HepG2 (cell line): Measurements from ENCODE around the gene DHX32. TPM values are rescaled to one million over a fixed set of nuclear protein-coding genes. Genes with fewer than 3 reads are reported as not detected.
A peak's percentile ranks its signal among the peaks of the same experiment; 100 is the strongest.

Experiments used
- ATAC-seq: fragments of 200-7000 bp; cut with Tn5 transposase; 3 replicates; pipeline ENCODE4 v1.9.1; 2020; ENCODE audit warnings: mild to moderate bottlenecking, moderate library complexity
- BruUV-seq: library from RNA; stranded (reverse); fragments of 400-500 nt; replicated peaks from 2 replicates; lab custom pipeline; 2021; lab: Mats Ljungman, UMichigan
- CTCF ChIA-PET: fragments of 300-600 bp; formaldehyde crosslinking; extraction: SDS; loops from one replicate; lab custom pipeline; 2021; ENCODE audit warnings: low total read pairs, inconsistent platforms, low intra/inter-chr PET ratio; lab: Yijun Ruan, JAX
- POLR2A ChIA-PET: fragments of 350-600 bp; sonication (Branson Sonifier 250); formaldehyde crosslinking; loops from one replicate; lab custom pipeline; 2020; ENCODE audit warnings: antibody characterized with exemption, inconsistent platforms; lab: Yijun Ruan, JAX
- DNase-seq: peaks from one replicate; pipeline ENCODE4 v3.0.0-alpha.2; 2015; ENCODE audit warnings: low spot score
- FAIRE-seq: peaks from 3 replicates; lab custom pipeline; 2011; peaks lifted over from hg19 to GRCh38; lab: Jason Lieb, UNC
- H2AFZ ChIP-seq: one replicate; pipeline ENCODE4 v1.6.1; 2011; ENCODE audit warnings: low read length, inconsistent platforms
- H3K27ac ChIP-seq: fragments of 300-600 bp; 3 replicates; pipeline ENCODE4 v1.8.0; 2011; ENCODE audit warnings: mixed run types, mild to moderate bottlenecking, mixed read lengths, low read length, inconsistent platforms; ENCODE audit not compliant: insufficient read depth; ENCODE audit errors: extremely low read length
- H3K27me3 ChIP-seq, 2 experiments: fragments of 200-600 bp in 1 of 2; 2 replicates in 1 of 2; 3 replicates in 1 of 2; pipeline versions ENCODE4 v1.6.0 to v1.8.0; 2011; ENCODE audit warnings: low read length in 2 of 2, mild to moderate bottlenecking in 2 of 2, moderate library complexity in 2 of 2, inconsistent platforms in 1 of 2; ENCODE audit not compliant: insufficient read depth in 2 of 2, control insufficient read depth in 1 of 2
- H3K36me3 ChIP-seq, 2 experiments: fragments of 200-600 bp in 1 of 2; replicated peaks in 1 of 2; 2 replicates in 1 of 2; 3 replicates in 1 of 2; pipeline versions ENCODE4 v1.5.1 to v1.8.0; 2011; ENCODE audit warnings: low read length in 2 of 2, inconsistent platforms in 1 of 2; ENCODE audit not compliant: insufficient read depth in 2 of 2, control insufficient read depth in 1 of 2
- H3K4me1 ChIP-seq: 2 replicates; pipeline ENCODE4 v1.5.1; 2012; ENCODE audit warnings: low read length, inconsistent platforms; ENCODE audit not compliant: insufficient read depth
- H3K4me2 ChIP-seq: 2 replicates; pipeline ENCODE4 v1.6.0; 2011; ENCODE audit warnings: low read depth, low read length, inconsistent platforms
- H3K4me3 ChIP-seq, 3 experiments: fragments of 200-600 bp in 1 of 3; sonication (generic), shearing (Covaris generic) in 1 of 3; replicated peaks in 1 of 3; 2 replicates each; pipeline ENCODE4 v1.5.1; 2011 to 2016; ENCODE audit warnings: low read length in 3 of 3, inconsistent platforms in 2 of 3, low read depth in 2 of 3, mild to moderate bottlenecking in 2 of 3, control low read depth in 1 of 3, mixed read lengths in 1 of 3; ENCODE audit not compliant: insufficient read depth in 1 of 3
- H3K79me2 ChIP-seq: one replicate; pipeline ENCODE4 v1.6.1; 2011; ENCODE audit warnings: low read length, inconsistent platforms; ENCODE audit not compliant: insufficient read depth
- H3K9ac ChIP-seq: 2 replicates; pipeline ENCODE4 v1.6.0; 2011; ENCODE audit warnings: mild to moderate bottlenecking, low read depth, low read length, inconsistent platforms; ENCODE audit not compliant: insufficient read depth
- H3K9me3 ChIP-seq: 2 replicates; pipeline ENCODE4 v1.5.1; 2012; ENCODE audit warnings: mild to moderate bottlenecking, low read length
- H4K20me1 ChIP-seq: 2 replicates; pipeline ENCODE4 v1.6.0; 2011; ENCODE audit warnings: inconsistent platforms, mild to moderate bottlenecking, low read length, moderate library complexity; ENCODE audit not compliant: insufficient read depth
- FOXC1 ChIP-seq: sonication (generic); formaldehyde crosslinking; IDR thresholded peaks from 2 replicates; pipeline ENCODE4 v1.8.0; 2022; ENCODE audit warnings: mild to moderate bottlenecking, missing genetic modification reagents, borderline replicate concordance
- HNF4A ChIP-seq: sonication (generic); formaldehyde crosslinking; IDR thresholded peaks from 2 replicates; pipeline ENCODE4 v1.4.0; 2020; ENCODE audit warnings: missing genetic modification reagents
- MEIS2 ChIP-seq: sonication (generic); formaldehyde crosslinking; IDR thresholded peaks from 2 replicates; pipeline ENCODE4 v1.9.0; 2021; ENCODE audit warnings: mild to moderate bottlenecking, missing genetic modification reagents
- THAP9 ChIP-seq: sonication (generic); formaldehyde crosslinking; IDR thresholded peaks from 2 replicates; pipeline ENCODE4; 2020; ENCODE audit warnings: missing genetic modification reagents, mild to moderate bottlenecking, borderline replicate concordance
- ZBTB33 ChIP-seq: sonication (generic); formaldehyde crosslinking; IDR thresholded peaks from 2 replicates; pipeline ENCODE4 v1.4.0; 2020; ENCODE audit warnings: missing genetic modification reagents
- ZMYM4 ChIP-seq: sonication (generic); formaldehyde crosslinking; IDR thresholded peaks from 2 replicates; pipeline ENCODE4 v1.8.1; 2023; ENCODE audit warnings: mild to moderate bottlenecking, missing genetic modification reagents
- ZNF678 ChIP-seq: sonication (generic); formaldehyde crosslinking; IDR thresholded peaks from 2 replicates; pipeline ENCODE4 v1.4.0; 2020; ENCODE audit warnings: mild to moderate bottlenecking, missing genetic modification reagents
- WGBS: methylation state at CpG from one replicate; pipeline ENCODE4 v1.1.6; 2017; ENCODE audit warnings: low lambda C conversion rate; 5-methylcytosine and 5-hydroxymethylcytosine counted together
- in situ Hi-C: cut with HindIII; loops from 2 replicates; pipeline ENCODE4 v1.10.0; 2017; ENCODE audit warnings: low pct_unique_long_range_greater_than_20kb; ENCODE audit not compliant: extremely low pct_ligation_motif_present
- intact Hi-C: fragments of 100-400 bp; cut with micrococcal nuclease; formaldehyde crosslinking; loops from one replicate; pipeline ENCODE4 v1.10.0; 2022; ENCODE audit not compliant: unreplicated experiment
- polyA plus RNA-seq, 8 experiments: library from polyadenylated mRNA; depleted of rRNA in 3 of 8; stranded (reverse) in 7 of 8; unstranded in 1 of 8; fragments of >200 nt; fragmentation: Illumina TruSeq in 4 of 8; extraction: Trizol in 4 of 8; gene quantifications; 2 replicates each; pipeline versions ENCODE4 v1.2.1 to v1.2.3, GENCODE V29; 2011 to 2016; ENCODE audit warnings: low read depth in 4 of 8, missing spikeins in 1 of 8, mixed read lengths in 1 of 8; ENCODE audit not compliant: insufficient read depth in 1 of 8
- total RNA-seq, 5 experiments: library from RNA; depleted of rRNA; stranded (reverse); fragments of >200 nt; fragmentation: Illumina TruSeq; extraction: Trizol; gene quantifications; 2 replicates each; pipeline ENCODE4 v1.2.3, GENCODE V29; 2016; ENCODE audit warnings: low read depth in 1 of 5

Gene DHX32
- total and polyA plus RNA-seq, 2 of the 13 experiments (the other 11 are each of a cell fraction or from before 2014, with no cell fraction given): 15.5 to 16.5 TPM

GRCh38 chr10:125844751-125845221, 36.3 kb downstream of the DHX32 start:
- FAIRE-seq: no peak
- BruUV-seq: no TSS peak
- CTCF ChIA-PET: no interaction called here
- Histone ChIP-seq H3K9ac (no peak overlapping the region), H2AFZ (no peak overlapping the region), H3K4me2 (no peak overlapping the region), H3K4me1 (peaks cover 41% of the 10 kb centered on the region), H3K36me3 (peaks cover 10 to 32% of the 10 kb centered on the region in 2 experiments; a peak in 4 of 5 replicates), H3K27ac (no peak overlapping the region), H3K79me2 (no peaks in the 10 kb centered on the region), H3K4me3 (no peak overlapping the region), H3K27me3 (no peaks in the 10 kb centered on the region), H3K9me3 (no peaks in the 10 kb centered on the region), H4K20me1 (no peaks in the 10 kb centered on the region)
- no peak for DNase-seq
- peak; percentile 53 for ATAC-seq
- intact Hi-C loops: no loop called here
- POLR2A ChIA-PET: interaction anchor here (0.6 to 1.2 kb wide), 2 partner anchors 22 to 28 kb away, joined by 3 to 6 read pairs; partner anchors contain the start of genes BCCIP and UROS
- WGBS: 92% methylated on average over 7 of the region's 7 CpGs
- TF ChIP-seq ZMYM4 (0 out of 2 replicates have a peak, but pooled peaks have one; percentile 33), MEIS2 (CRISPR knock-in tag) (no peak), ZBTB33 (peak; percentile 94), FOXC1 (CRISPR knock-in tag) (no peak), ZNF678 (no peak), HNF4A (CRISPR knock-in tag) (0 out of 2 replicates have a peak, but pooled peaks have one; percentile 9), THAP9 (CRISPR knock-in tag) (no peak)
- in situ Hi-C loops: no loop called here
